Mucosa of descending colon (tissue), 3 donors: ENCODE data around the gene RAD51AP1. TPM values are rescaled to one million over a fixed set of nuclear protein-coding genes. Genes with fewer than 3 reads are reported as not detected.
"Not testable (repeated sequence)": the region's sequence is repeated elsewhere in the genome, so short reads cannot be mapped to it uniquely, and the experiment has no call there.

Source experiments
- ATAC-seq: fragments of 200-7000 bp; cut with Tn5 transposase; one replicate; pipeline ENCODE4 v1.9.1; 2020; ENCODE audit warnings: mild to moderate bottlenecking, moderate library complexity
- DNase-seq, 3 donors: peaks; one replicate each; pipeline ENCODE4 v3.0.0-alpha.2; 2020
- H3K36me3 ChIP-seq: fragments of 200-600 bp; one replicate; pipeline ENCODE4 v1.8.0; 2021; ENCODE audit warnings: low read depth, mild to moderate bottlenecking
- H3K4me1 ChIP-seq: fragments of 200-600 bp; one replicate; pipeline ENCODE4 v1.8.0; 2021; ENCODE audit warnings: low read depth, mild to moderate bottlenecking
- H3K4me3 ChIP-seq: fragments of 200-600 bp; one replicate; pipeline ENCODE4 v1.8.0; 2021; ENCODE audit warnings: mild to moderate bottlenecking
- H3K9me3 ChIP-seq: fragments of 200-600 bp; one replicate; pipeline ENCODE4 v1.8.0; 2021; ENCODE audit warnings: mild to moderate bottlenecking
- CTCF ChIP-seq: fragments of 200-600 bp; IDR thresholded peaks from one replicate; pipeline ENCODE4 v1.8.0; 2022; ENCODE audit warnings: antibody characterized with exemption, mild to moderate bottlenecking
- intact Hi-C, 2 donors: fragments of 100-400 bp; cut with DNase I in 1 of 2; cut with micrococcal nuclease in 1 of 2; formaldehyde crosslinking; loops; one replicate each; pipeline versions ENCODE4 v1.11.0 to v1.11.1; 2022; cut with DNase I, micrococcal nuclease
- total RNA-seq, 3 donors: library from RNA; stranded (reverse); fragmentation: NEBNext Ultra II Directional in 2 of 3; extraction: Animal tissue kit (Norgen Biotek cat#: 25700) in 2 of 3; gene quantifications; one replicate each; pipeline versions ENCODE4 v1.2.1 to v1.2.4, GENCODE V29; 2021 to 2023
- donor health status: DM: no; HTN: no; CAD: no; lungs with moderate emphysema.
- donor health status: DM: no; HTN: no; CAD: no.
- donor health status: DM: no; HTN: yes; CAD: no.

The RAD51AP1 gene
- total RNA-seq, 3 donors from 2014 or later, result 2.2 to 13.3 (median 4.4) TPM

- no peaks in the 10 kb centered on the region for H3K36me3 ChIP-seq
- ATAC-seq, result no peak
- no peak for TF ChIP-seq CTCF
- H3K9me3 ChIP-seq, result no peaks in the 10 kb centered on the region
- intact Hi-C loops, result no loop called here
- H3K4me1 ChIP-seq, result peaks cover 9% of the 10 kb centered on the region
- no peak for DNase-seq
- H3K4me3 ChIP-seq, result no peak overlapping the region
These were observed 33.2 kb upstream of the RAD51AP1 start for GRCh38 chr12:4505376-4505986.

GRCh38 chr12:4506430-4506829, 32.3 kb upstream of the RAD51AP1 start:
- Histone ChIP-seq H3K4me3 (no peak overlapping the region), H3K4me1 (peaks cover 9% of the 10 kb centered on the region), H3K9me3 (no peaks in the 10 kb centered on the region), H3K36me3 (no peaks in the 10 kb centered on the region)
- TF ChIP-seq CTCF, result no peak
- no peak for DNase-seq
- peak; percentile 70 for ATAC-seq
- intact Hi-C loops, result no loop called here

- DNase-seq (no peak), ATAC-seq (peak; percentile 66)
- TF ChIP-seq CTCF, result no peak
- H3K4me1 ChIP-seq, result peaks cover 9% of the 10 kb centered on the region
- intact Hi-C loops, result no loop called here
- no peaks in the 10 kb centered on the region for H3K9me3 ChIP-seq
- H3K4me3 ChIP-seq, result no peak overlapping the region
- no peaks in the 10 kb centered on the region for H3K36me3 ChIP-seq
These were observed 31.8 kb upstream of the RAD51AP1 start for GRCh38 chr12:4506870-4507269.

GRCh38 chr12:4508503-4508902, 30.2 kb upstream of the RAD51AP1 start:
- intact Hi-C loops, ATAC-seq, DNase-seq, H3K4me1 ChIP-seq, H3K36me3 ChIP-seq, H3K4me3 ChIP-seq, H3K9me3 ChIP-seq: not testable (repeated sequence)

GRCh38 chr12:4509269-4509668, 29.4 kb upstream of the RAD51AP1 start:
- intact Hi-C loops, result not testable (repeated sequence)

GRCh38 chr12:4518106-4518728, 20.5 kb upstream of the RAD51AP1 start:
- Histone ChIP-seq H3K4me3 (no peak overlapping the region), H3K9me3 (no peaks in the 10 kb centered on the region), H3K36me3 (no peaks in the 10 kb centered on the region), H3K4me1 (no peaks in the 10 kb centered on the region)
- no peak for DNase-seq
- no peak for ATAC-seq
- no peak for TF ChIP-seq CTCF
- intact Hi-C loops, result no loop called here

More at GRCh38 chr12:4509269-4509668, 29.4 kb upstream of the RAD51AP1 start:
- not testable (repeated sequence) for H3K4me1 ChIP-seq, H3K36me3 ChIP-seq, ATAC-seq, H3K4me3 ChIP-seq, H3K9me3 ChIP-seq, DNase-seq

GRCh38 chr12:4523443-4523842, 15.2 kb upstream of the RAD51AP1 start:
- H3K4me1 ChIP-seq, H3K9me3 ChIP-seq, H3K4me3 ChIP-seq, H3K36me3 ChIP-seq, ATAC-seq, DNase-seq, intact Hi-C loops: not testable (repeated sequence)
